Activated CD4-positive, alpha-beta T cell treated with anti-CD3 and anti-CD28 coated beads, Interleukin-2, amount 50 U/mL, for 4 hours (primary cell): Measurements from ENCODE around the gene AOC1.
"Not testable (repeated sequence)": the region's sequence is repeated elsewhere in the genome, so short reads cannot be mapped to it uniquely, and the experiment has no call there.

ENCODE experiments used
- DNase-seq, 2 experiments: peaks; one replicate each; pipeline ENCODE4 v3.0.0-alpha.2; 2020

Gene AOC1, protein sequence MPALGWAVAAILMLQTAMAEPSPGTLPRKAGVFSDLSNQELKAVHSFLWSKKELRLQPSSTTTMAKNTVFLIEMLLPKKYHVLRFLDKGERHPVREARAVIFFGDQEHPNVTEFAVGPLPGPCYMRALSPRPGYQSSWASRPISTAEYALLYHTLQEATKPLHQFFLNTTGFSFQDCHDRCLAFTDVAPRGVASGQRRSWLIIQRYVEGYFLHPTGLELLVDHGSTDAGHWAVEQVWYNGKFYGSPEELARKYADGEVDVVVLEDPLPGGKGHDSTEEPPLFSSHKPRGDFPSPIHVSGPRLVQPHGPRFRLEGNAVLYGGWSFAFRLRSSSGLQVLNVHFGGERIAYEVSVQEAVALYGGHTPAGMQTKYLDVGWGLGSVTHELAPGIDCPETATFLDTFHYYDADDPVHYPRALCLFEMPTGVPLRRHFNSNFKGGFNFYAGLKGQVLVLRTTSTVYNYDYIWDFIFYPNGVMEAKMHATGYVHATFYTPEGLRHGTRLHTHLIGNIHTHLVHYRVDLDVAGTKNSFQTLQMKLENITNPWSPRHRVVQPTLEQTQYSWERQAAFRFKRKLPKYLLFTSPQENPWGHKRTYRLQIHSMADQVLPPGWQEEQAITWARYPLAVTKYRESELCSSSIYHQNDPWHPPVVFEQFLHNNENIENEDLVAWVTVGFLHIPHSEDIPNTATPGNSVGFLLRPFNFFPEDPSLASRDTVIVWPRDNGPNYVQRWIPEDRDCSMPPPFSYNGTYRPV

DNA sequence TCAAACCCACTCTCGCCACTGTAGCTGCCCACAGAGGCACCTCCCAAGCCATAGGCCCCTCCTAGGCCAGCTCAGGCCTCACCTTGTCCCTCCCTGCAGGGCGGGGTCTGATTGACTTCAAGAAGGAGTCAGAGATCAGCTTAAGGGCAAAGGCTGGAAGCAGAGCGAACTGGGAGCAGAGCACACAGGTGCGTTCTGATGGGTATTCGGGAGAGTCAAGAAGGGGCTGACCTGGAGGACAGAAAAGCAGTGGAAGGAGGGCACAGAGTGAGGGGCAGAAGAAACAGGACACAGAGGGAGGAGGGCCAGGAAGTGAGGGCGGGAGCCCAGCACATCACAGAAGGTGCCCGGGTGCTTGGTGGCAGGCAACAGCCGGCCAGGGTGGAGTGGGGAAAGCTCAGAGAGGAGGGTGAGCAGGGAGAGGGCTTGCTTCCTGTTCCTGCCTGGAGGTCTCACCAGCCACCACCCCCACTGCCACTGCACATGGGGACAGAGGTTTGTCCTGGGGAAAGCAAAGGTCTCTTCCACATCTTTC, at the start of gene AOC1:
Gene AOC1 (plus strand): TSS at position 147 of the 535 bp plus-strand sequence. CDS start 3,954 bp downstream, outside the sequence.
- no peak for DNase-seq

DNA sequence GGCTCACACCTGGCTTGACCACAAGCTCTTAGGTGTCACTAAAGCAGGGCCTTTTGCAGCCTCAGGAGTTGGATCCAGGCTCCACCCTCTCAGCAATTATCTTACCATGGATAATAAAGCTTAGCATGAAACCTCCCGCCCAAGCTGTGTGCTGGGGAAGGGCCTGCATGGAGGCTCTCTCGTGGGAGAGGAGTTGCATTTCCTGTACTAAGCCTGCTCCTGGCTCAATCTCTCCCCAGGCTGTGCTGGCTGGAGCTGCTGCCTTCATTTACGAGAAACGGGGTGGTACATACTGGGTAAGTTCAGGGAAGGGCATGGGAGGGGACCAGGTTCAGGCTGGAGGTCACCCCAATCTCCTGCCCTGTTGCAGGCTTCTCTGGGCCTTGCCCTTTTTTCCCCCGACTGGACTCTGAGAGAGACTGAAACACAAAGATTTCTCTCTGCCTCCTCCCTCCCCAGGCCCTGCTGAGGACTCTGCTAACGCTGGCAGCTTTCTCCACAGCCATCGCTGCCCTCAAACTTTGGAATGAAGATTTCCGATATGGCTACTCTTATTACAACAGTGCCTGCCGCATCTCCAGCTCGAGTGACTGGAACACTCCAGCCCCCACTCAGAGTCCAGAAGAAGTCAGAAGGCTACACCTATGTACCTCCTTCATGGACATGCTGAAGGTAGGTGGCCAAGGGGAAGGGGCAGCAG, 49.0 kb upstream of the AOC1 start:
- DNase-seq, result no peak

DNA sequence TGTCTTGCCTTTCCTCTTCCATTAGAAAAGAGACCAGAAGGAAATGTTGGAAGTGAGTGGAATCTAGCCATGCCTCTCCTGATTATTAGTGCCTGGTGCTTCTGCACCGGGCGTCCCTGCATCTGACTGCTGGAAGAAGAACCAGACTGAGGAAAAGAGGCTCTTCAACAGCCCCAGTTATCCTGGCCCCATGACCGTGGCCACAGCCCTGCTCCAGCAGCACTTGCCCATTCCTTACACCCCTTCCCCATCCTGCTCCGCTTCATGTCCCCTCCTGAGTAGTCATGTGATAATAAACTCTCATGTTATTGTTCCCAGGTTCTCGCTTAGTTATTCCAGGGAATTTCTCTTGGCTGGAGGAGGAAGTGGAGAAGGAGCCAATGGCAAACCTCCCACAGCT, 47.5 kb upstream of the AOC1 start:
- no peak for DNase-seq

DNA sequence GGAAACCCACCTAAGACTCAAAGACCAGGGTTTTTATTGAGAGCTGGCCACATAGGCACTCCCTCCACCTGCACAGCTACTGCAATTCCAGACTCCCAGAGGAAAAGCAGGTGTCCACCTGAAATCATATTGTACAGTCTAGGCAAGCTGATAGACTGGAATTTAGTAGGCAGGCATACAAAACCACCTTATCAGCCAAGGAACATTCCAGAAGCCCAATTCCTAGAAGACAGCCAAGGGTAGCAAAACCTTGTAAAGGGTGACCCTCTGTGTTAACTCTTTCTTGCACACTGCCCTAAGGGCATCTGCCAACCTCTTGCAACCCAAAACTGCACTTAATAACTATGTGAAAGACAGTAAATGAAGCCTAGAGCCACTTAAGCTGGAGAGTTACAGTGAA, 46.5 kb upstream of the AOC1 start:
- DNase-seq, result no peak

DNA sequence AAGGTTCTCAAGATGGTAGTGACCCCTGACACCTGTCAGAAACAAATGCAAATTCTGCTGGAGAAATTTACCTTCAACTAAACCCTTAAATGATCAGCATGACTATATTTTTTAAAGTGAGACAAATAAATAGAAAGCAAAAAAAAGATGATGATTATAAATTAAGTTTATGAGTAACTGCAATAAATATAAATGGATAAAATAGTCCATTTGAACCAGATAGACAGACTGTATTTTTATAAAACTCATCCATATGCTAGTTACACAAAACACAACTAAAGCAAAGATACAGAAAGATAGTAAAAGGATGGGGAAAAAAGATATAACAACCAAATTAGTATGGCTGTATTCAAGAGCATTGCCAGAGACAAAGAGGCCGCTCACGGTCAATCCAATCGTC, 45.9 kb upstream of the AOC1 start:
- DNase-seq, result no peak

DNA sequence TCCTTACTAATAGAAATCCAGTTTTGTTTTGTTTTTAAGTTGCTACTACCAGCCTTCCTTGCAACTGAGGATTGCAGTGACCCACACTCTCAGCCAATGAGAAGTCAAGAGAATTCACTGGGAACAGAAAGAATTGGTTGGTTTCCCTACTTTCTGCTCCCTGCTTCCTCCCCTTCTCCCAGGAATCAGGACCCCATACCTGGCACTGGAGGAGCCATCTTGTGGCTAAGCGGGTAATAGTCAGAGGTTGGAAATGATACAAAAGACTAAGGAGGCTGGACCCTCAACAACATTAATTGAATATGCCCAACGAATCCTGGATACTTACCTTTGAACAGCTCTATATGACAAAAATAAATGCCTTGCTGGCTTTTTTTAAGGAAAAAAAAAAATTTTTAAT, 45.5 kb upstream of the AOC1 start:
- no peak for DNase-seq

DNA sequence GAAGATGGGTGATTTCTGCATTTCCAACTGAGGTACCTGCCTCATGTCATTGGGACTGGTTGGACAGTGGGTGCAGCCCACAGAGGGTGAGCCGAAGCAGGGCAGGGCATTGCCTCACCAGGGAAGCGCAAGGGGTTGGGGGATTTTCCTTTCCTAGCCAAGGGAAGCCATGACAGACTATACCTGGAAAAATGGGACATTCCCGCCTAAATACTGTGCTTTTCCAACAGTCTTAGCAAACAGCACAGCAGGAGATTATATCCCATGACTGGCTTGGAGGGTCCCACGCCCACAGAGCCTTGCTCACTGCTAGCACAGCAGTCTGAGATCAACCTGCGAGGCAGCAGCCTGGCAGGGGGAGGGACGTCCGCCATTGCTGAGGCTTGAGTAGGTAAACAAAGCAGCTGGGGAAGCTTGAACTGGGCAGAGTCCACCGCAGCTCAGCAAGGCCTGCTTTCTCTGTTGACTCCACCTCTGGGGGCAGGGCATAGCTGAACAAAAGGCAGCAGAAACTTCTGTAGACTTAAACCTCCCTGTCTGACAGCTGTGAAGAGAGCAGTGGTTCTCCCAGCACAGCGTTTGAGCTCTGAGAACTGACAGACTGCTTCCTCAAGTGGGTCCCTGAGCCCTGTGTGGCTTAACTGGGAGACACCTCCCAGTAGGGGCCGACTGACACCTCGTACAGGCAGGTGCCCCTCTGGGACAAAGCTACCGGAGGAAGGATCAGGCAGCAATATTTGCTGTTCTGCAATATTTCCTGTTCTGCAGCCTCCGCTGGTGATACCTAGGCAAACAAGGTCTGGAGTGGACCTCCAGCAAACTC, 44.5 kb upstream of the AOC1 start:
- not testable (repeated sequence) for DNase-seq

DNA sequence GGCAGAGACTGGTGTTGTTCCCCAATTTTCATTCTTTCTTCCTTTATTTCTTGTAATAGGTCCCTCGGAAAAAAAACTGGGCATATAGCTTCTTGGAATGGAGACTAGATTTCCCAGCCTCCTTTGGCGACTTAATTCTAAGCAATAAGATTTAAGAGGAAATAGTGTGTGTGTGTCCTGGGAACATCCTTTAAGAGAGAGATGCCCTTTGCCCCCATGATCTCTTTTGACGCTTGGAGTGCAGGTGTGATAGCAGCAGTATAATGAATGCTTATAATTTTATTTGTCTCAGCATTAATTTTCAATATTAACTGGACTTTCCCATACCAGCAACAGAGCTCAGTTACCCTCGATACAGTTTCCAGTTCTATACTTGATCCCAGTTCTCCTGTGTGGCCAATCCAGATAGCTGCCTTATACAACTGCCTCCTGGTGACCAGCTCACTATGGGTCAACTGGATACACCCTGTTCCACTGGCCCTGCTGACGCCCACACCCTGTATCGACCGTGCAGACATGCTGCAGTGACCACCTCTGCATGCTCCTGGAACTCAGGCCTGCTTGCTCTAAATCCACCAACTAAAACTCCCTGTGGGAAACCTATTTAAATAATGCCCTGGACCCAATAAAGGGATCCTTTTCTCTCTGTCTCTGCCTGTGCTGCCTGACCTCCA, 37.9 kb upstream of the AOC1 start:
- DNase-seq, result no peak

DNA sequence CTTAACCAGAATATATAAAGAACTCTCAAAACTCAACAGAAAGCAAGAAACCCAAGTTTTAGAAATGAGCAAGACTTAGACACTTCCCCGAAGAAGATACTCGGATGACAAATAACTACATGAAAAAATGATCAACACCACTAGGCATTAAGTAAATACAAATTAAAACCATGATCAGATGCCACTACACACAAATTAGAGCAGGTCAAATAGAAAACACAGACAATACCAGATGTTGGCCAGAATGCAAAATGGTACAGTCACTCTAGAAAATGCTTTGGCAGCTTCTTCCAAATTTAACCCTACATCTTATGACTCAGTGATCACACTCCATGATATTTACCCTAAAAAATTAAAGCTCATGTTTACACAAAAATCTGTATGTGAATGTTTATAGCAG, 33.3 kb upstream of the AOC1 start:
- DNase-seq, result no peak

DNA sequence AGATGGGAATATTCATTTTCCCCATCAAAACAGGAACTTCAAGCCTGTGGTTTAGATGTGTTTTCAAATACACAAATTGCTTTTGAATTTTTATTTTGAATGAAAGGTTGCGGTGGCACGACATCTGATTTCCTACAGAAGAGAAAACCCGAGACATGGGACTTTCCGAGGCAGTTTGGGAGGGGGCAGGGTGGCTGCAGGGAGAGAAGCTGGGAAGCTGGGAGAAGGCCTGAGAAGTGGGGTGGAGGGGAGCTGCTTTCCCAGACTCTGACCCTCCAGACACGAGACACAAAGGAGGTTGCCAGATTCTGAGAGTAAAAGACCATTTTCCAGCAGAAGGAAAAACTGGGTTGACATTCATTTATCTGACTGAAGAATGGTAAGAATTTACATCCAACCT, 32.2 kb upstream of the AOC1 start:
- no peak for DNase-seq

DNA sequence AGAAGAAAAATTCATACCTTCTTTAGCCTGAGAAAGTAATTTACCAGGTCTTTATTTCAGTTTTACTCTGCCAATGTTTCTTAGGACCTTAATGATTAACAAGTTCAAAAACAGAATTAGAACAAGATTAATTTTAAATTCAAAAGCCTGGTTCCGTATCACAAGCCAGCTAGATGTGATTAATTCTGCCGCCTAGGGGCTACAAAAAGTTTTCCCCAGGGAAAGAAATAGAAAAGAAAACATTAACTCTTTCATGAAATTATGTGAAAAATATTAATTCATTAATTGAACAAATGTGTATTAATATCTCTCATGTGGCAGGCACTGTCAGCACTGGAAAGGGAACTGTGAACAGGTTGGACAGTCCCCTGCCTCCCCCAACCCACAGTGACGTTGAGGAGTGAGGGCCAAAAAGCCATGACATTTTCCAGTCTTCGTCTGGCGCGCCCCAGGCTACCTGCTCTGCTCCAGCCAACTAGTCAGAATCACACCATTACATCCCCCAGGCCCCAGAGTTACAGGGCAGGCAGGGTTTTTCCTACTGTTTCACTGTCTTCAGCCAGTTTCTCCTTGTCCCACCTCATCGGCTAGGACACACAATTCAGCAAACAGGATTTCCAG, 31.6 kb upstream of the AOC1 start:
- DNase-seq, result no peak

DNA sequence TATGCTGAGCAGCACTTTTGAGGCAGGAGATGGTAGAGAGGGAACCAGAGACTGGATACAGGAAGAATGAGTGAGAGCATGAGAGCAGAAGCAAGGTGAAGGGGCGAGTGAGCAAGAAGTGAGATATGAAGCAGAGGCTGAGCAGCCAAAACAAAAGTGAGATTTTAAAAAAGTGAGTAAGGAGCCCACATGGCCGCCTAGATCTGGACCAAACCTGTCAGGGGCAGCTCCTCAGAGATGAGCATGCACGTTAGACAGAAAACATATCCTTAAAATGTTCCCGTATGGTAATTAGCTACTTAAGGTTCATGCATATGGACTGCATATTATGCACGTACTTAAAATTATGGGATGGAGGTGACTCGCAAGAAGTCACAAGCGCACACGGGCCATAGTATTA, 29.3 kb upstream of the AOC1 start:
- no peak for DNase-seq

DNA sequence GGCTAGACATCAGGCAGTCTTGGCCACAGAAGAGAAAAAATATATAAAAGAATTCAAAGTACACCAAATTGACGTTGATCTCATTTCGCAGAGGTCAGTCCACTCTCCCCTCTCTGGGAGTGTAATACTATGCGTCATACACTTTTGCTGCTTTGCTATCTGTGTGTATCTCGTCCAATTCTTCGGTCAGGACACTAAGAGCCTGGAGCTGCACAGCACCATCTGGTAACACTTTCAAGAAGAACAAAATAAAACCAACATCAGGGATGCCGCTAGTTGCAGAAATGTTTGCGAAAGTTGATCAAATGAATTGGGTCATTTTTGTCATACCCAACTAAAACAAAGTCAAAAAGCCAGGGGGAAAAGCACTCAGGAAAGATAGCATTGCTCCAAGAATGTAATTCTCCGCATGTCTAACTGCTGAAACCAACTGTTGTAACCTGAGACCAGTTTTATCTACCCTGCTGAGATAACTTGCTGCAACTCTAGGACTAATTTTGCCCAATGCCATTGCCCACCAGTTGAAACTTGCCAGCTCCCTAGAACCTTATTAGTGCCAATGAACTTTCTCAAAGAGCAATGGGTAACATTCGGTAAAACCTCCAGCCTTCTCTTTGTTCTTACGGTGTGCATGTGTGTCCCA, 28.7 kb upstream of the AOC1 start:
- no peak for DNase-seq

DNA sequence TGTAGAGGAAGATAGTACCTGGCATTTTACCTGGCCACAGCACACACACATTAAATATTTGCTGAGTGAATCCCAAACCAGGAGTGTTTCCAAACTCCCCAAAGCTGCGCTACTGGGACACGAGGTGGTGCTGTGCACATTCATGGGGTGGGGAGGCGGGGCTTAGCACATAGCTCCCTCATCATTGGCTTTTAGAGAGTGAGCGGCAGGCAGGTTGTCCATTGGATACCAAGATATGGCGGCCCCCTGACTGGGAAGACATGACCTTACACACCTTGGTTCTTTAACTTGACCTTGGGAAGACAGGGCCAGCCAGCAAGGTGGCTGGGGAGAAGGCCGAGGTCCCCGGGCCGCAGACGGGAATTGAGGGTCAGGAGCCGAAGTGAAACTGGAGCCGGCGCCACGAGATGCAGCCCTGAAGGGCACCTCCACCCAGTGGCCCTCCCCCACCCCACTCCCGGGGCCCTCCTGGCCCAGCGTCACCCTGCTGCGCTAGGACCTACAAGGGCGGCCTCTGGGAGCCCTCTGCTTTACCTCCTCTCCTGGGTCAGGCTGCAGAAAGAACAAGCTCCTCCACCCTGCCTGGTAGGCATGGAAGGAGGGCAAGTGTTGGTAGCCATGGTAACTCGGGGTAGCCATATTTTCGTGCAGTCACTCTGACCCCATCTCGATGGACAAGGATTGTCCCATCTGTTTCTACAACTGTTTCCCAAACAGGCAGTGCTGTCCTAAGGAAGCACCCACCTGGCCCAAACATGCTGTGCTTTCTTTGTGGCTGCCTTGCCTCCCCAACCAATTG, 27.7 kb upstream of the AOC1 start:
- no peak for DNase-seq

DNA sequence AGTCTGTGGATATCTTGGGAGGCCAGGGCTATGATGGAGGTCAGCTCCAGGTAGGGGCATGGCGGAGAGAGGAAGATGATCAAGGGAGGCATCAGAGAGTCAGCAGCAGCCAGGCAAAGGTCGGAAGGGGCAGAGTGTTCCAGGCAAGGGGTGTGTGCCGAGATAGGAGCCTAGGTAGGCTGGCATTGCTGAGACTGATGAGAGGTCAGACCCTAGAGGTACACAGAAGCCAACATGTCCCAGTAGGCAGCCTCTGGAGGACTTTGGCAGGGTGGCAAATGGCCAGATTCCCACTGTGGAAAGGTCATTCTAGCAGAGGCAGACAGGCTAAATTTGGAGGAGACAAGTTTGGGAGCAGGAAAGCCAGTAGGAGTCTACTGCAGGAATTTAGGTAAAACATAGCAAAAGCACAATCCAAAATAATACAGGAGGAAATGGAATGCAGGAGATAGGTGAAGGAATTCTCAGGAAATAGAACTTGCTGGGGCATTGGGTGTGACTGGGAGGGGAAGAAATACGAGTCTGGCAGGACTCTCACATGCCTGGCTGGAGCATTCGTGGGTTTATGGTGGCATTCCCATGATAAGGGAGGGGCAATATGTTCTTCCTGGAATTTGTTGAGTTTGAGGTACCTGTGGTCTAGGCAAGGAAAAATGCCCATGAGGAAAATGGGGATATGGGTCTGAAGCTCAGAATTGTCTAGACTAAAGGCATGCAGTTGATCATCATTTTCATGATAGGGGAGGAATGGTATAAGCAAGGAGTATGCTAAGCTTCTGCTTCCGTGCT, 26.1 kb upstream of the AOC1 start:
- no peak for DNase-seq

DNA sequence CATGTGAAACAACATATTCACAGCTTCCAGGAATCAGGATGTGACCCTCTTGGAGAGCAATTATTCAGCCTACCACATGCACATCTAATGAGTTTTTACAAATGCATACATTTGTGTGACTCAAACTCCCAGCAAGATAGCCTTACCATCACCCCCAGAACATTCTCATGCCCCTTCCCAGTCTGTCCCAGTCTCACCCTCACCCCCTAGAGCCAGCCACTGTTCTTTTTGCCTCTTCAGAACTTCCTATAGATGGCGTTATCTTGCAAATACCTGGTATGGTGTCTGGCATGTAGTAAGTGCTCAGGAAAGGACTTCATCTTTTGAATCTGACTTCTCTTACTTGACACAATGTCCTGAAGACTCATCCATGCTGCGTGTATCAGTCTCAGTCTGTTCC, 23.9 kb upstream of the AOC1 start:
- DNase-seq, result no peak

DNA sequence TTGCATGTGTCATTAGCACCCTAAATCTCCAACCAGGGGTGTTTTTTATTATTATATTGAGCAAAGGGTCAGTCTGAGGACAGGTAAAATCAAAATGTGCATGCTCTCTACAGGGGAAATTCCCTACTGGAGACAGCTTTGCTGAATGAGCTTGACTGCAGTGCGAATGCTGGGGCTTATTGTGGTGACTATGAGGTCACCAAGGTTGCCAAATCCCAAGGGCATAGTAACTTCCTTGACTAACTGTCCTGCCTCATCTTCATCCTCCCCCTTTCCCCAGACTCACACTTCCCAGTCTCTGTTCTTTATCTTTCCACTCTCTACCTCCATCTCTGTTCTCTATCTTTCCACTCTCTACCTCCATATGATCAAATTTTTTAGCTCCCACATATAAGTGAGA, 22.9 kb upstream of the AOC1 start:
- no peak for DNase-seq

DNA sequence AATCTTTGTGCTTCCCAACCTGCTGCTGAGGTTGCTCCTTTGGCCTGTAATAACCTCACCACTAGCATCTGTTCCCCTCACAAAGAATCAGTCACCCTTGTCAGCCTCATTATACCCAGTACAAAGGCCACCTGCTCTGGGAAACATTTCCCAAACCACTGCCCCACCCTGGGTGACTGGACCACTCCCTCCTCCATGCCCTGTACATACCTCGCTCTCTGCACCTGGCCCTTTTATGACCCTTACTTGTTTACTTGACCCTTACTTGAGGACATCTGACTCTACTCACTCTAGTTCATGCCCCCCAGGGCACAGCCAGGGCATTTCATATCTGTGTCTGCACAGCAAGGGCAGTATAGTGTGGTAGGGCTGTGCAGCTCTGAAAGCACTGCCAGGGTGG, 21.4 kb upstream of the AOC1 start:
- no peak for DNase-seq

DNA sequence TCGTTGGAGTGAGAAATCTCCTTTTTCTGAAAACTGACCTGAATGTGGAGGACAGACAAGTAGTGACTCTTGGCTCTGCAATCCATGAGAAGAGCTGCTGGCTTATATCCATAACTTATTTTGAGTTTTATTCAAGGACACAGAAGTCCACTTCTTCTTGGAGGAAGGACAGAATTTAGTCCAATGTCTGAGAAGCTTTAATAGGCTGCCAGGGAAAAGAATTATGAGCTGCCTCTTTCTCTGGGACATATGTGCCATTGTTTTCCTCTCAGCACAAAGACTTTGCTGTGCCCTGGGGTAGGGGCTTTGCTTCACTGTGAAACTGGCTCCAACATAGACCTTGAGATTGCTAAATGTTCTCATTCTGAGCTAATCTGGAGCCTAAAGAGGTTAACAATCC, 20.5 kb upstream of the AOC1 start:
- DNase-seq, result no peak
